ENCODE data around the gene DHRS7C.

DNA sequence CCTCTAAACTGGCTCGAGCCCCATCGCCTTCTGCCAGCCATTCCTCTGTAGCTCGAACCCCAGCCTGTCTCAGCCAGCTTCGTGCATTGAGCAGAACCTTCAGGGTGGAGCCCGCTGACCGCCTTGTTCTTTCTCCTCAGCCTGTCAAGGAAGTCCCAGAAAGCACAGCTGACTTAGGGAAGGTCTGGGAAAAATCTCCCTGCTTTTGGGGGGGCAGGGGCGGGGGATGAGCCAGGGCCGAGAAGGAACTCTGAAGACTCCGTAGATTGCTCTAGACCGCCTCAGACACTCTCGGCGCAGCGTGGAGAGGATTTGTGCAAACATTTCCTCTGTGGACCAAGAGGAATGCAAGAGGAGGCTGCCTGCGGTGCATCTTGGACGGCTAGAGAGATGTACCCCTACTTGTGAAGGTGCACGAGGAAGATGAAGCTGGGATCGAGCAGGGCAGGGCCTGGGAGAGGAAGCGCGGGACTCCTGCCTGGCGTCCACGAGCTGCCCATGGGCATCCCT lies 34.3 kb upstream of the DHRS7C start, which contains the start of gene GLP2R:
- TF ChIP-seq, protein P1, sequence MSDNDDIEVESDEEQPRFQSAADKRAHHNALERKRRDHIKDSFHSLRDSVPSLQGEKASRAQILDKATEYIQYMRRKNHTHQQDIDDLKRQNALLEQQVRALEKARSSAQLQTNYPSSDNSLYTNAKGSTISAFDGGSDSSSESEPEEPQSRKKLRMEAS (IDR thresholded peaks at IDR 0.05): no peak
- TF ChIP-seq ZBTB33 (IDR thresholded peaks at IDR 0.05) (no peak), GABPA (IDR thresholded peaks at IDR 0.05 in 1 of 2, conservative IDR thresholded peaks at IDR 0.05 in 1 of 2) (no peak), RAD21 (IDR thresholded peaks at IDR 0.05) (no peak), JUND (IDR thresholded peaks at IDR 0.05) (no peak), REST (IDR thresholded peaks at IDR 0.05) (no peak), TAF1 (conservative IDR thresholded peaks at IDR 0.05) (no peak), HNF4G (IDR thresholded peaks at IDR 0.05) (no peak), YY1 (IDR thresholded peaks at IDR 0.05) (no peak), EGR1 (IDR thresholded peaks at IDR 0.05; ENCODE audit: low read depth in 2 of 2) (no peak), RXRA (IDR thresholded peaks at IDR 0.05) (no peak), SP1 (IDR thresholded peaks at IDR 0.05) (no peak)
- TF ChIP-seq, protein P2, sequence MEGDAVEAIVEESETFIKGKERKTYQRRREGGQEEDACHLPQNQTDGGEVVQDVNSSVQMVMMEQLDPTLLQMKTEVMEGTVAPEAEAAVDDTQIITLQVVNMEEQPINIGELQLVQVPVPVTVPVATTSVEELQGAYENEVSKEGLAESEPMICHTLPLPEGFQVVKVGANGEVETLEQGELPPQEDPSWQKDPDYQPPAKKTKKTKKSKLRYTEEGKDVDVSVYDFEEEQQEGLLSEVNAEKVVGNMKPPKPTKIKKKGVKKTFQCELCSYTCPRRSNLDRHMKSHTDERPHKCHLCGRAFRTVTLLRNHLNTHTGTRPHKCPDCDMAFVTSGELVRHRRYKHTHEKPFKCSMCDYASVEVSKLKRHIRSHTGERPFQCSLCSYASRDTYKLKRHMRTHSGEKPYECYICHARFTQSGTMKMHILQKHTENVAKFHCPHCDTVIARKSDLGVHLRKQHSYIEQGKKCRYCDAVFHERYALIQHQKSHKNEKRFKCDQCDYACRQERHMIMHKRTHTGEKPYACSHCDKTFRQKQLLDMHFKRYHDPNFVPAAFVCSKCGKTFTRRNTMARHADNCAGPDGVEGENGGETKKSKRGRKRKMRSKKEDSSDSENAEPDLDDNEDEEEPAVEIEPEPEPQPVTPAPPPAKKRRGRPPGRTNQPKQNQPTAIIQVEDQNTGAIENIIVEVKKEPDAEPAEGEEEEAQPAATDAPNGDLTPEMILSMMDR (IDR thresholded peaks at IDR 0.05; ENCODE audit: low read depth, low read length, missing input control): no peak
- TF ChIP-seq, protein P3, sequence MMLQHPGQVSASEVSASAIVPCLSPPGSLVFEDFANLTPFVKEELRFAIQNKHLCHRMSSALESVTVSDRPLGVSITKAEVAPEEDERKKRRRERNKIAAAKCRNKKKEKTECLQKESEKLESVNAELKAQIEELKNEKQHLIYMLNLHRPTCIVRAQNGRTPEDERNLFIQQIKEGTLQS (IDR thresholded peaks at IDR 0.05): no peak
